ENCODE data around the gene FKBP8. TPM values are rescaled to one million over a fixed set of nuclear protein-coding genes. Genes with fewer than 3 reads are reported as not detected.

FKBP8 gene
- total RNA-seq, 2 experiments from 2014 or later, result 200 to 201 TPM

GRCh38 chr19:18536475-18536874 lies 6.9 kb downstream of the FKBP8 start:
- H3K4me3 ChIP-seq (ENCODE audit: low read depth, low read length, poor library complexity, severe bottlenecking), result no peak overlapping the region
- no peaks in the 10 kb centered on the region for H3K9me3 ChIP-seq (ENCODE audit: low read length)
- no peak for DNase-seq (ENCODE audit: low spot score)
- intact Hi-C loops (cut with micrococcal nuclease; ENCODE audit: unreplicated experiment), result no loop called here
- H3K4me1 ChIP-seq (ENCODE audit: insufficient read depth, low read length, poor library complexity, severe bottlenecking), result no peaks in the 10 kb centered on the region
- no peak overlapping the region for H3K4me2 ChIP-seq (ENCODE audit: low read length)
- no peaks in the 10 kb centered on the region for H3K79me2 ChIP-seq (ENCODE audit: insufficient read depth, low read depth, low read length)
- H2AFZ ChIP-seq (ENCODE audit: low read length), result no peak overlapping the region
- no peaks in the 10 kb centered on the region for H3K9me2 ChIP-seq (ENCODE audit: insufficient read depth, low read length)
- ChIA-PET CTCF (ENCODE audit: unreplicated experiment) (no interaction called here), POLR2A (no interaction called here)
- TF ChIP-seq EZH2phosphoT487 (IDR thresholded peaks at IDR 0.05; ENCODE audit: borderline replicate concordance, low read depth, low read length), result no peak
- H3K36me3 ChIP-seq (ENCODE audit: insufficient read depth, low read length), result peaks cover 66% of the 10 kb centered on the region
- BruUV-seq (replicated peaks), result no TSS peak
- H3K27ac ChIP-seq (ENCODE audit: low read depth, low read length, poor library complexity, severe bottlenecking), result no peak overlapping the region
- no peaks in the 10 kb centered on the region for H4K20me1 ChIP-seq (ENCODE audit: insufficient read depth, low read length)

GRCh38 chr19:18533058-18533457 lies 10.3 kb downstream of the FKBP8 start:
- Histone ChIP-seq H2AFZ (ENCODE audit: low read length) (no peak overlapping the region), H3K9me3 (ENCODE audit: low read length) (no peaks in the 10 kb centered on the region), H3K4me1 (ENCODE audit: insufficient read depth, low read length, poor library complexity, severe bottlenecking) (no peaks in the 10 kb centered on the region), H3K27ac (ENCODE audit: low read depth, low read length, poor library complexity, severe bottlenecking) (no peak overlapping the region), H4K20me1 (ENCODE audit: insufficient read depth, low read length) (no peaks in the 10 kb centered on the region), H3K4me3 (ENCODE audit: low read depth, low read length, poor library complexity, severe bottlenecking) (no peak overlapping the region), H3K79me2 (ENCODE audit: insufficient read depth, low read depth, low read length) (no peaks in the 10 kb centered on the region), H3K9me2 (ENCODE audit: insufficient read depth, low read length) (no peaks in the 10 kb centered on the region), H3K4me2 (ENCODE audit: low read length) (no peak overlapping the region), H3K36me3 (ENCODE audit: insufficient read depth, low read length) (peaks cover 41% of the 10 kb centered on the region)
- TF ChIP-seq CTCF (conservative IDR thresholded peaks at IDR 0.05; ENCODE audit: low read length), result no peak
- no peak for TF ChIP-seq EZH2phosphoT487 (IDR thresholded peaks at IDR 0.05; ENCODE audit: borderline replicate concordance, low read depth, low read length)
- POLR2A ChIA-PET, result no interaction called here
- intact Hi-C loops (cut with micrococcal nuclease; ENCODE audit: unreplicated experiment), result no loop called here
- DNase-seq (ENCODE audit: low spot score), result no peak
- BruUV-seq (replicated peaks), result no TSS peak
- CTCF ChIA-PET (ENCODE audit: unreplicated experiment), result no interaction called here

- no peak overlapping the region for H3K27ac ChIP-seq (ENCODE audit: low read depth, low read length, poor library complexity, severe bottlenecking)
- no peak for DNase-seq (ENCODE audit: low spot score)
- no peaks in the 10 kb centered on the region for H3K9me2 ChIP-seq (ENCODE audit: insufficient read depth, low read length)
- H3K9me3 ChIP-seq (ENCODE audit: low read length), result no peaks in the 10 kb centered on the region
- H4K20me1 ChIP-seq (ENCODE audit: insufficient read depth, low read length), result no peaks in the 10 kb centered on the region
- no peak overlapping the region for H2AFZ ChIP-seq (ENCODE audit: low read length)
- CTCF ChIA-PET (ENCODE audit: unreplicated experiment), result no interaction called here
- no peak for TF ChIP-seq CTCF (conservative IDR thresholded peaks at IDR 0.05; ENCODE audit: low read length)
- no peak for TF ChIP-seq EZH2phosphoT487 (IDR thresholded peaks at IDR 0.05; ENCODE audit: borderline replicate concordance, low read depth, low read length)
- peaks cover 33% of the 10 kb centered on the region for H3K36me3 ChIP-seq (ENCODE audit: insufficient read depth, low read length)
- H3K4me2 ChIP-seq (ENCODE audit: low read length), result no peak overlapping the region
- no peaks in the 10 kb centered on the region for H3K79me2 ChIP-seq (ENCODE audit: insufficient read depth, low read depth, low read length)
- no peaks in the 10 kb centered on the region for H3K4me1 ChIP-seq (ENCODE audit: insufficient read depth, low read length, poor library complexity, severe bottlenecking)
- POLR2A ChIA-PET, result interaction anchor here (0.7 to 1.0 kb wide), 2 partner anchors 10 to 12 kb away, joined by 3 read pairs; no protein-coding TSS in a partner anchor
- H3K4me3 ChIP-seq (ENCODE audit: low read depth, low read length, poor library complexity, severe bottlenecking), result no peak overlapping the region
- BruUV-seq (replicated peaks), result no TSS peak
- intact Hi-C loops (cut with micrococcal nuclease; ENCODE audit: unreplicated experiment), result no loop called here
Observed at GRCh38 chr19:18532168-18532890, 11.0 kb downstream of the FKBP8 start.
